OCI-LY7 (cell line): Measurements from ENCODE around the gene TIMM8A.

Experiments
- EZH2phosphoT487 ChIP-seq: fragments of 200-600 bp; sonication (generic); IDR thresholded peaks from 2 replicates; pipeline ENCODE4 v1.6.1; 2018; ENCODE audit warnings: low read depth, borderline replicate concordance, mild to moderate bottlenecking, mixed run types, antibody characterized with exemption, low read length, moderate library complexity, mixed read lengths
- TF ChIP-seq, protein P1 (sequence below): fragments of 200-600 bp; sonication (generic); conservative IDR thresholded peaks from 2 replicates; pipeline ENCODE4 v1.5.1; 2014; ENCODE audit warnings: mild to moderate bottlenecking, antibody characterized with exemption, low read length, moderate library complexity, mixed read lengths

DNA sequence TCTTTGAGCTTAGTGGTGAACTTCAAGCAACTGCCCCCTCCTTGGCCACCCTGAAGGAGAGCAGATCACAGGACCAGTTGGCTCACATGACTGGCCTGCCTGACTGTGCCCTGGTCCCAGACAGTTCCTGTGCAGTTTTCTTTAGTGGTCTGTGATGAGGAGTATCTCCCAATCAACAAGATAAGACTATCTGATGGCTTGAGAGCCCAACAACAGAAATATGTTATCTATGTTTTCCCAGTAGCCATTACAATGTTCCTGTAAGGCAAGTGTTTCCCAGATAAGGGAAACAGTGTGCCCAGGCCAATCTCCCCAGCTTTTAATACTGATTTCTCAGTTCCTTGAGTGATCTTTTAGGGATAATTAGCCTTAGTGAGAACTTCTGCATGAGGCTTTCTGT lies 14.2 kb upstream of the TIMM8A start:
- TF ChIP-seq, protein P1, sequence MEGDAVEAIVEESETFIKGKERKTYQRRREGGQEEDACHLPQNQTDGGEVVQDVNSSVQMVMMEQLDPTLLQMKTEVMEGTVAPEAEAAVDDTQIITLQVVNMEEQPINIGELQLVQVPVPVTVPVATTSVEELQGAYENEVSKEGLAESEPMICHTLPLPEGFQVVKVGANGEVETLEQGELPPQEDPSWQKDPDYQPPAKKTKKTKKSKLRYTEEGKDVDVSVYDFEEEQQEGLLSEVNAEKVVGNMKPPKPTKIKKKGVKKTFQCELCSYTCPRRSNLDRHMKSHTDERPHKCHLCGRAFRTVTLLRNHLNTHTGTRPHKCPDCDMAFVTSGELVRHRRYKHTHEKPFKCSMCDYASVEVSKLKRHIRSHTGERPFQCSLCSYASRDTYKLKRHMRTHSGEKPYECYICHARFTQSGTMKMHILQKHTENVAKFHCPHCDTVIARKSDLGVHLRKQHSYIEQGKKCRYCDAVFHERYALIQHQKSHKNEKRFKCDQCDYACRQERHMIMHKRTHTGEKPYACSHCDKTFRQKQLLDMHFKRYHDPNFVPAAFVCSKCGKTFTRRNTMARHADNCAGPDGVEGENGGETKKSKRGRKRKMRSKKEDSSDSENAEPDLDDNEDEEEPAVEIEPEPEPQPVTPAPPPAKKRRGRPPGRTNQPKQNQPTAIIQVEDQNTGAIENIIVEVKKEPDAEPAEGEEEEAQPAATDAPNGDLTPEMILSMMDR, result no peak
- TF ChIP-seq EZH2phosphoT487, result no peak
